ENCODE results near the gene FREM2.

Gene FREM2

GRCh38 chr13:38753878-38754277 is 67.0 kb downstream of the FREM2 start:
- no peaks in the 10 kb centered on the region for H3K27me3 ChIP-seq (ENCODE audit: low read depth)
- no peaks in the 10 kb centered on the region for H3K36me3 ChIP-seq (replicated peaks)
- in situ Hi-C loops (cut with MboI; ENCODE audit: low sequenced_read_pairs), result no loop called here
- H3K4me3 ChIP-seq, result no peak overlapping the region
- H3K9me3 ChIP-seq, result no peaks in the 10 kb centered on the region
- peaks cover 39% of the 10 kb centered on the region for H3K4me1 ChIP-seq
- DNase-seq (ENCODE audit: low spot score in 2 of 2), result no peak

- no peak overlapping the region for H3K4me3 ChIP-seq
- no peaks in the 10 kb centered on the region for H3K36me3 ChIP-seq (replicated peaks)
- H3K9me3 ChIP-seq, result no peaks in the 10 kb centered on the region
- in situ Hi-C loops (cut with MboI; ENCODE audit: low sequenced_read_pairs), result no loop called here
- DNase-seq (ENCODE audit: low spot score in 2 of 2), result no peak
- H3K4me1 ChIP-seq, result peaks cover 50% of the 10 kb centered on the region
- no peaks in the 10 kb centered on the region for H3K27me3 ChIP-seq (ENCODE audit: low read depth)
These were observed 68.9 kb downstream of the FREM2 start for GRCh38 chr13:38755793-38756192.

- peak; percentile 12 to 39 for DNase-seq (ENCODE audit: low spot score in 2 of 2)
- Histone ChIP-seq H3K36me3 (replicated peaks) (no peaks in the 10 kb centered on the region), H3K4me3 (no peak overlapping the region), H3K9me3 (no peaks in the 10 kb centered on the region), H3K4me1 (peaks cover 33% of the 10 kb centered on the region), H3K27me3 (ENCODE audit: low read depth) (no peaks in the 10 kb centered on the region)
- in situ Hi-C loops (cut with MboI; ENCODE audit: low sequenced_read_pairs), result no loop called here
These were observed 71.4 kb downstream of the FREM2 start for GRCh38 chr13:38758277-38758676.

- no peak overlapping the region for H3K4me3 ChIP-seq
- DNase-seq (ENCODE audit: low spot score in 2 of 2), result peak in 1 of 2 experiments; percentile 55
- H3K36me3 ChIP-seq (replicated peaks), result no peaks in the 10 kb centered on the region
- in situ Hi-C loops (cut with MboI; ENCODE audit: low sequenced_read_pairs), result no loop called here
- no peaks in the 10 kb centered on the region for H3K27me3 ChIP-seq (ENCODE audit: low read depth)
- H3K4me1 ChIP-seq, result peaks cover 31% of the 10 kb centered on the region
- H3K9me3 ChIP-seq, result no peaks in the 10 kb centered on the region
These were observed 72.5 kb downstream of the FREM2 start for GRCh38 chr13:38759390-38759789.

- in situ Hi-C loops (cut with MboI; ENCODE audit: low sequenced_read_pairs), result no loop called here
- Histone ChIP-seq H3K4me1 (peaks cover 23% of the 10 kb centered on the region), H3K27me3 (ENCODE audit: low read depth) (no peaks in the 10 kb centered on the region), H3K9me3 (no peaks in the 10 kb centered on the region), H3K4me3 (no peak overlapping the region), H3K36me3 (replicated peaks) (no peaks in the 10 kb centered on the region)
- peak; percentile 66 to 69 for DNase-seq (ENCODE audit: low spot score in 2 of 2)
These were observed 76.8 kb downstream of the FREM2 start for GRCh38 chr13:38763446-38764381.

GRCh38 chr13:38766799-38767198 is 79.9 kb downstream of the FREM2 start:
- no peak overlapping the region for H3K4me3 ChIP-seq
- no peaks in the 10 kb centered on the region for H3K36me3 ChIP-seq (replicated peaks)
- no peaks in the 10 kb centered on the region for H3K9me3 ChIP-seq
- no peaks in the 10 kb centered on the region for H3K27me3 ChIP-seq (ENCODE audit: low read depth)
- peaks cover 13% of the 10 kb centered on the region for H3K4me1 ChIP-seq
- in situ Hi-C loops (cut with MboI; ENCODE audit: low sequenced_read_pairs), result no loop called here
- no peak for DNase-seq (ENCODE audit: low spot score in 2 of 2)

- Histone ChIP-seq H3K9me3 (no peaks in the 10 kb centered on the region), H3K4me1 (peaks cover 13% of the 10 kb centered on the region), H3K4me3 (no peak overlapping the region), H3K27me3 (ENCODE audit: low read depth) (no peaks in the 10 kb centered on the region), H3K36me3 (replicated peaks) (no peaks in the 10 kb centered on the region)
- no peak for DNase-seq (ENCODE audit: low spot score in 2 of 2)
- in situ Hi-C loops (cut with MboI; ENCODE audit: low sequenced_read_pairs), result no loop called here
These were observed 80.8 kb downstream of the FREM2 start for GRCh38 chr13:38767506-38768265.

- H3K9me3 ChIP-seq, result no peaks in the 10 kb centered on the region
- in situ Hi-C loops (cut with MboI; ENCODE audit: low sequenced_read_pairs), result no loop called here
- H3K4me1 ChIP-seq, result peaks cover 2% of the 10 kb centered on the region; the same call in 1 of the 2 replicates
- H3K27me3 ChIP-seq (ENCODE audit: low read depth), result no peaks in the 10 kb centered on the region
- DNase-seq (ENCODE audit: low spot score in 2 of 2), result no peak
- H3K4me3 ChIP-seq, result no peak overlapping the region
- no peaks in the 10 kb centered on the region; the same call in 1 of the 2 replicates for H3K36me3 ChIP-seq (replicated peaks)
These were observed 82.6 kb downstream of the FREM2 start for GRCh38 chr13:38769526-38769925.

GRCh38 chr13:38775085-38775484 is 88.2 kb downstream of the FREM2 start:
- Histone ChIP-seq H3K36me3 (replicated peaks) (no peaks in the 10 kb centered on the region; the same call in 1 of the 2 replicates), H3K4me1 (peaks cover 2% of the 10 kb centered on the region; the same call in 1 of the 2 replicates), H3K27me3 (ENCODE audit: low read depth) (no peaks in the 10 kb centered on the region), H3K9me3 (no peaks in the 10 kb centered on the region), H3K4me3 (no peak overlapping the region)
- no peak for DNase-seq (ENCODE audit: low spot score in 2 of 2)
- in situ Hi-C loops (cut with MboI; ENCODE audit: low sequenced_read_pairs), result no loop called here

GRCh38 chr13:38777347-38778119 is 90.7 kb downstream of the FREM2 start:
- Histone ChIP-seq H3K27me3 (ENCODE audit: low read depth) (no peaks in the 10 kb centered on the region), H3K4me3 (no peak overlapping the region), H3K36me3 (replicated peaks) (no peaks in the 10 kb centered on the region; the same call in 1 of the 2 replicates), H3K4me1 (no peaks in the 10 kb centered on the region), H3K9me3 (no peaks in the 10 kb centered on the region)
- no peak for DNase-seq (ENCODE audit: low spot score in 2 of 2)
- in situ Hi-C loops (cut with MboI; ENCODE audit: low sequenced_read_pairs), result no loop called here

GRCh38 chr13:38781539-38781938 is 94.7 kb downstream of the FREM2 start:
- Histone ChIP-seq H3K36me3 (replicated peaks) (no peaks in the 10 kb centered on the region; the same call in 1 of the 2 replicates), H3K4me3 (no peak overlapping the region), H3K27me3 (ENCODE audit: low read depth) (no peaks in the 10 kb centered on the region), H3K9me3 (no peaks in the 10 kb centered on the region), H3K4me1 (no peaks in the 10 kb centered on the region)
- in situ Hi-C loops (cut with MboI; ENCODE audit: low sequenced_read_pairs), result no loop called here
- DNase-seq (ENCODE audit: low spot score in 2 of 2), result no peak

GRCh38 chr13:38784036-38784880 is 97.4 kb downstream of the FREM2 start:
- in situ Hi-C loops (cut with MboI; ENCODE audit: low sequenced_read_pairs), result no loop called here
- H3K36me3 ChIP-seq (replicated peaks), result no peaks in the 10 kb centered on the region; the same call in 1 of the 2 replicates
- H3K27me3 ChIP-seq (ENCODE audit: low read depth), result no peaks in the 10 kb centered on the region

GRCh38 chr13:38785042-38785441 is 98.2 kb downstream of the FREM2 start:
- in situ Hi-C loops (cut with MboI; ENCODE audit: low sequenced_read_pairs), result no loop called here
- no peaks in the 10 kb centered on the region; the same call in 1 of the 2 replicates for H3K36me3 ChIP-seq (replicated peaks)
- H3K9me3 ChIP-seq, result no peaks in the 10 kb centered on the region
- no peak overlapping the region for H3K4me3 ChIP-seq
- H3K27me3 ChIP-seq (ENCODE audit: low read depth), result no peaks in the 10 kb centered on the region
- DNase-seq (ENCODE audit: low spot score in 2 of 2), result no peak
- peaks cover 2% of the 10 kb centered on the region; the same call in 1 of the 2 replicates for H3K4me1 ChIP-seq

More at GRCh38 chr13:38784036-38784880, 97.4 kb downstream of the FREM2 start:
- no peak for DNase-seq (ENCODE audit: low spot score in 2 of 2)
- Histone ChIP-seq H3K4me3 (no peak overlapping the region), H3K4me1 (no peaks in the 10 kb centered on the region), H3K9me3 (no peaks in the 10 kb centered on the region)
